Placental pericyte (primary cell): ENCODE measurements around the gene DNAJC7. TPM values are rescaled to one million over a fixed set of nuclear protein-coding genes. Genes with fewer than 3 reads are reported as not detected.

Experiments
- total RNA-seq: library from RNA; depleted of rRNA; stranded (reverse); fragments of >200 nt; gene quantifications from 2 replicates; pipeline ENCODE4 v1.2.3, GENCODE V29; 2012

DNAJC7 gene, protein sequence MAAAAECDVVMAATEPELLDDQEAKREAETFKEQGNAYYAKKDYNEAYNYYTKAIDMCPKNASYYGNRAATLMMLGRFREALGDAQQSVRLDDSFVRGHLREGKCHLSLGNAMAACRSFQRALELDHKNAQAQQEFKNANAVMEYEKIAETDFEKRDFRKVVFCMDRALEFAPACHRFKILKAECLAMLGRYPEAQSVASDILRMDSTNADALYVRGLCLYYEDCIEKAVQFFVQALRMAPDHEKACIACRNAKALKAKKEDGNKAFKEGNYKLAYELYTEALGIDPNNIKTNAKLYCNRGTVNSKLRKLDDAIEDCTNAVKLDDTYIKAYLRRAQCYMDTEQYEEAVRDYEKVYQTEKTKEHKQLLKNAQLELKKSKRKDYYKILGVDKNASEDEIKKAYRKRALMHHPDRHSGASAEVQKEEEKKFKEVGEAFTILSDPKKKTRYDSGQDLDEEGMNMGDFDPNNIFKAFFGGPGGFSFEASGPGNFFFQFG
- total RNA-seq: 80.7 and 97.4 TPM in 2 replicates

GRCh38 chr17:42016941-42017865, at the start of gene DNAJC7:
Gene DNAJC7, minus strand, starts transcription at chr17:42017439. Its CDS starts 23 bp downstream, at chr17:42017416.

DNA sequence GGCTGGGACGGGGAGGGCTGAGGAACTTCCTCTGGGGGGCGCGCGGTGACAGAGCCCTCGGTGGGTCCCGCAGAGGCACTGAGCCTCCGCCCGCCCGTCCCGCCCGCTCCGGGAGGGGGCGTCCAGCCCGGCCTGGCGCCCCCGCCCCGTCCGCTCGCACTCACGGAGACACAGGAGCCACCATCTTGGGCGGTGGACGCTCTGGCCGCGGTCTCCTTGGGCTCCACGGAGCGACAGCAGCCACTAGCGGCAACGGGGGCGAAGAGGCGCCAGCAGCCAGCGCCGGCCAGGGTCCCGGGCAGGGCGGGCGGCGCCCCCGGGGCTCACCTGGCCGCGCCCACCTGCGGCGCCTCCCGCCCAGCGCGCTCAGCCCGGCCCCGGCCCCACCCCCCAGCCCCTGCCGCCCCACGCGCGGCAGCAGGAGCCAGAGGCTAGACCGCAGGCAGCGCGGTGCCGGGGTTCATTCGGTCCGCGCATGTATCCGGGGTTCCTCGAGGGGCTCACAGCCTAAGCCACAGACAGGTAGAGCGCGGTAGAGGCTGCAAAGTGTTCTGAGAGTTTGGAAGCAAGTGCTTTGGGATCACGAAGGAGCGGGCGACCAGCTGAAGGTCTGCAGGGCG, 33.3 kb upstream of the DNAJC7 start, which contains the start of gene C17orf113:
TSS of gene C17orf113 (minus strand) at position 209 of the 620 bp plus-strand sequence. CDS start 7,225 bp downstream, outside the sequence.

GRCh38 chr17:42019509-42020404, 2.5 kb upstream of the DNAJC7 start, which contains the start of gene NKIRAS2:
Gene NKIRAS2, plus strand, starts transcription at chr17:42020090. Its CDS starts 1,488 bp downstream, at chr17:42021578.

DNA sequence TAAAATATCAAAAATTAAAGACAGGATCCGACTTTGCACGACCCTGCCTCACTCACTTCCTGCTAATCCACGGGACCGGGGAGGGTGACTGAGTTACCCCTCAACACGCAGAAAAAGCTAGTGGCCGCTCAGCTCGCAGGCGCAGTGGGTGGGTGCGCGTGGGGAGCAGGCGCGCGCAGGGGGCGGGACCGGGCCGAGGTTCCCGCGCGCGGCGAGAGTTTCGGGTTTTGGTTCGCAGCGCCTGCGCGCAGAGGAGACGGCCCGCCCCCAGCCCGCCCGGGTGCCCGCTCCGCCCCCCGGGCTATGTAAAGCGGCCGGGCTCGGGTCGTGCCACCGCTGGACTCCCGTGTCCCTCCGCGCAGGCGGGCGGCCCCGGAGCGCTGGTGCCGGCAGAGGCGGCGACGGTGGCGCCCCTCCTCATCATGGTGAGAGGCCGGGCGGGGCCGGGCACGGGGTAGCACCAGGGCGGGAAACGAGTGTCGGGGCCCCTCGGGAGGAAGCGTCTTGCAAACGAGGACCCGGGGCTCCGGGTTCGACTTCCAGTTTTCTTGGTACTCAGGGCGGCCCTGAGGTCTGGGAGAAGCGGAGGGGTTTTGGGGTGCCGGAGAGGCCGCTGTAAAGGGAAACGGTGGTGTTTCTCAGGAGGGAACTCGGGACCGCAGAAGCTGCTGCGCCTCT, 50.6 kb downstream of the DNAJC7 start, which contains the start of gene CNP:
TSS of gene CNP (plus strand) at position 333 of the 678 bp plus-strand sequence. CDS start at position 423, 90 bp downstream.

GRCh38 chr17:41930009-41930832, 87.0 kb downstream of the DNAJC7 start, which contains the start of gene ODAD4:
Gene ODAD4, plus strand, starts transcription at chr17:41930617. Its CDS starts 107 bp downstream, at chr17:41930724.

Other genes with a start within 250 kb of the DNAJC7 start
- 241 and 249 TPM in 2 replicates for gene JUP, start 230.7 kb downstream of the DNAJC7 start, total RNA-seq
- gene P3H4, start 205.5 kb downstream of the DNAJC7 start, total RNA-seq: 67.0 and 95.6 TPM in 2 replicates
- gene FKBP10, start 204.4 kb downstream of the DNAJC7 start, total RNA-seq: 283 and 563 TPM in 2 replicates
- 78.0 and 79.9 TPM in 2 replicates for gene NT5C3B, start 181.2 kb downstream of the DNAJC7 start, total RNA-seq
- gene KLHL10, start 179.6 kb downstream of the DNAJC7 start, total RNA-seq: under 0.01 TPM in 1 of 2 replicates, not detected in the other
- gene KLHL11, start 152.0 kb downstream of the DNAJC7 start, total RNA-seq: 27.4 and 44.2 TPM in 2 replicates
- 417 and 421 TPM in 2 replicates for gene ACLY, start 98.5 kb downstream of the DNAJC7 start, total RNA-seq
- 0.57 and 1.3 TPM in 2 replicates for gene ODAD4, start 86.8 kb downstream of the DNAJC7 start, total RNA-seq
- 59.5 and 98.2 TPM in 2 replicates for gene CNP, start 50.6 kb downstream of the DNAJC7 start, total RNA-seq
- 55.8 and 60.4 TPM in 2 replicates for gene NKIRAS2, start 2.7 kb upstream of the DNAJC7 start, total RNA-seq
- under 0.01 and 0.22 TPM in 2 replicates for gene C17orf113, start 33.2 kb upstream of the DNAJC7 start, total RNA-seq
- gene ZNF385C, start 81.0 kb upstream of the DNAJC7 start, total RNA-seq: not detected in 2 replicates
- 9.6 and 21.2 TPM in 2 replicates for gene DHX58, start 95.3 kb upstream of the DNAJC7 start, total RNA-seq
- 7.2 and 15.7 TPM in 2 replicates for gene KAT2A, start 103.9 kb upstream of the DNAJC7 start, total RNA-seq
- not detected in 2 replicates for gene HSPB9, start 105.4 kb upstream of the DNAJC7 start, total RNA-seq
- gene RAB5C, start 137.6 kb upstream of the DNAJC7 start, total RNA-seq: 89.5 and 141 TPM in 2 replicates
- gene KCNH4, start 163.7 kb upstream of the DNAJC7 start, total RNA-seq: not detected in 2 replicates
- not detected in 2 replicates for gene HCRT, start 168.0 kb upstream of the DNAJC7 start, total RNA-seq
- 15.6 and 21.0 TPM in 2 replicates for gene GHDC, start 177.1 kb upstream of the DNAJC7 start, total RNA-seq